K562 (cell line): ENCODE data around the gene NFIL3. TPM values are rescaled to one million over a fixed set of nuclear protein-coding genes. Genes with fewer than 3 reads are reported as not detected.

ENCODE experiments used
- ATAC-seq: fragments of 200-7000 bp; cut with Tn5 transposase; 3 replicates; pipeline ENCODE4 v1.9.1; 2020; ENCODE audit warnings: moderate library complexity
- BruUV-seq: library from RNA; stranded (reverse); fragments of 400-500 nt; replicated peaks from 2 replicates; lab custom pipeline; 2021; lab: Mats Ljungman, UMichigan
- CTCF ChIA-PET: fragments of 300-600 bp; formaldehyde crosslinking; extraction: SDS; loops from one replicate; lab custom pipeline; 2021; ENCODE audit warnings: low intra/inter-chr PET ratio; lab: Yijun Ruan, JAX
- POLR2A ChIA-PET: fragments of 300-600, 350-650 bp; sonication (Branson Sonifier 250); formaldehyde crosslinking; extraction: SDS; loops from one replicate; lab custom pipeline; 2021; ENCODE audit warnings: antibody characterized with exemption, inconsistent platforms; lab: Yijun Ruan, JAX
- DNase-seq, 4 experiments: peaks; one replicate each; pipeline versions ENCODE4 v3.0.0 to v3.0.0-alpha.2; 2011 to 2018; ENCODE audit warnings: low spot score in 3 of 4, mixed read lengths in 3 of 4; ENCODE audit errors: extremely low read depth in 1 of 4
- FAIRE-seq: peaks from 2 replicates; lab custom pipeline; 2011; peaks lifted over from hg19 to GRCh38; lab: Jason Lieb, UNC
- H2AFZ ChIP-seq: 2 replicates; pipeline ENCODE4 v1.6.0; 2011; ENCODE audit warnings: low read depth, low read length, control low read depth, inconsistent platforms
- H3K27ac ChIP-seq: fragments of 200-600 bp; 3 replicates; pipeline ENCODE4 v1.8.0; 2011; ENCODE audit warnings: low read depth, mild to moderate bottlenecking, control low read depth, inconsistent platforms, low read length, moderate library complexity, mixed read lengths; ENCODE audit errors: extremely low read depth
- H3K27me3 ChIP-seq, 2 experiments: fragments of 300-600 bp in 1 of 2; 2 replicates in 1 of 2; 3 replicates in 1 of 2; pipeline versions ENCODE4 v1.6.0 to v1.8.0; 2011; ENCODE audit warnings: inconsistent platforms in 2 of 2, low read length in 2 of 2, mild to moderate bottlenecking in 1 of 2, mixed read lengths in 1 of 2, moderate library complexity in 1 of 2; ENCODE audit not compliant: control insufficient read depth in 2 of 2, insufficient read depth in 2 of 2
- H3K36me3 ChIP-seq: fragments of 300-600 bp; 3 replicates; pipeline ENCODE4 v1.8.0; 2011; ENCODE audit warnings: mild to moderate bottlenecking, low read length, inconsistent platforms; ENCODE audit not compliant: control insufficient read depth, insufficient read depth
- H3K4me1 ChIP-seq, 2 experiments: fragments of 200-600 bp in 1 of 2; replicated peaks in 1 of 2; 2 replicates in 1 of 2; 3 replicates in 1 of 2; pipeline versions ENCODE4 v1.5.1 to v1.8.0; 2011; ENCODE audit warnings: inconsistent platforms in 2 of 2, low read length in 2 of 2, mild to moderate bottlenecking in 1 of 2, mixed read lengths in 1 of 2, moderate library complexity in 1 of 2; ENCODE audit not compliant: control insufficient read depth in 2 of 2, insufficient read depth in 2 of 2
- H3K4me2 ChIP-seq: 2 replicates; pipeline ENCODE4 v1.6.1; 2011; ENCODE audit warnings: low read length, control low read depth, inconsistent platforms, mixed read lengths; ENCODE audit not compliant: insufficient read depth
- H3K4me3 ChIP-seq: fragments of 200-600 bp; sonication (generic), shearing (Covaris generic); 2 replicates; pipeline ENCODE4 v1.5.1; 2016; ENCODE audit warnings: control low read depth, inconsistent platforms
- H3K79me2 ChIP-seq: fragments of 200-600 bp; 3 replicates; pipeline ENCODE4 v1.8.0; 2011; ENCODE audit warnings: low read length, inconsistent platforms; ENCODE audit not compliant: control insufficient read depth, insufficient read depth
- H3K9ac ChIP-seq, 2 experiments: 2 replicates each; pipeline versions ENCODE4 v1.6.0 to v1.6.1; 2011; ENCODE audit warnings: low read depth in 2 of 2, low read length in 2 of 2, control low read depth in 1 of 2, inconsistent platforms in 1 of 2, mild to moderate bottlenecking in 1 of 2, mixed read lengths in 1 of 2; ENCODE audit not compliant: insufficient read depth in 1 of 2
- H3K9me1 ChIP-seq: one replicate; pipeline ENCODE4 v1.6.0; 2011; ENCODE audit warnings: inconsistent platforms, mild to moderate bottlenecking, low read length, moderate library complexity; ENCODE audit not compliant: control insufficient read depth, insufficient read depth
- H3K9me3 ChIP-seq: replicated peaks from 2 replicates; pipeline ENCODE4 v1.5.1; 2011; ENCODE audit warnings: low read depth, low read length, inconsistent platforms; ENCODE audit not compliant: control insufficient read depth, insufficient read depth
- H4K20me1 ChIP-seq: replicated peaks from 2 replicates; pipeline ENCODE4 v1.6.1; 2011; ENCODE audit warnings: low read length, inconsistent platforms, mixed read lengths; ENCODE audit not compliant: control insufficient read depth, insufficient read depth
- CXXC5 ChIP-seq: fragments of 250-450 bp; sonication (Bioruptor Pico); IDR thresholded peaks from 2 replicates; pipeline ENCODE4 v1.8.0; 2022; ENCODE audit warnings: inconsistent platforms, mild to moderate bottlenecking, moderate library complexity
- GATA2 ChIP-seq: sonication (generic); formaldehyde crosslinking; IDR thresholded peaks from 2 replicates; pipeline ENCODE4 v1.4.0; 2020; ENCODE audit warnings: mild to moderate bottlenecking, missing genetic modification reagents
- GTF3C2 ChIP-seq: IDR thresholded peaks from 3 replicates; pipeline ENCODE4 v1.6.1; 2011; ENCODE audit warnings: borderline replicate concordance, mild to moderate bottlenecking, moderate library complexity; ENCODE audit not compliant: insufficient read length; ENCODE audit errors: extremely low read depth
- MBD1 ChIP-seq: fragments of 250-450 bp; sonication (Bioruptor Pico); IDR thresholded peaks from 2 replicates; pipeline ENCODE4 v1.8.0; 2022; ENCODE audit warnings: inconsistent platforms
- MCM3 ChIP-seq: fragments of 450-650 bp; IDR thresholded peaks from 2 replicates; pipeline ENCODE4 v1.6.1; 2016
- PTRF ChIP-seq: fragments of 450-650 bp; IDR thresholded peaks from 2 replicates; pipeline ENCODE4 v1.6.1; 2016; ENCODE audit warnings: mild to moderate bottlenecking, missing genetic modification characterization, missing compliant biosample characterization
- TGIF2 ChIP-seq: sonication (generic); formaldehyde crosslinking; IDR thresholded peaks from 2 replicates; pipeline ENCODE4 v1.8.1; 2022; ENCODE audit warnings: mild to moderate bottlenecking, missing genetic modification reagents, moderate library complexity
- ZC3H11A ChIP-seq: IDR thresholded peaks from 2 replicates; pipeline ENCODE4 v1.6.1; 2012; ENCODE audit warnings: low read depth, low read length, improper control_type of control experiment
- ZNF316 ChIP-seq: fragments of 450-650 bp; IDR thresholded peaks from 2 replicates; pipeline ENCODE4 v1.6.1; 2016
- ZNF445 ChIP-seq: fragments of 250-450 bp; sonication (Bioruptor Pico); IDR thresholded peaks from 2 replicates; pipeline ENCODE4 v1.4.0; 2020; ENCODE audit warnings: low read depth, mild to moderate bottlenecking, moderate library complexity
- WGBS: fragments of 100-300 bp; shearing (Covaris generic); methylation state at CpG from one replicate; pipeline ENCODE4 v1.1.6; 2016; ENCODE audit warnings: low coverage, mixed read lengths; ENCODE audit not compliant: insufficient coverage; ENCODE audit errors: missing lambda C conversion rate; 5-methylcytosine and 5-hydroxymethylcytosine counted together
- in situ Hi-C: fragments of 300-500 bp; cut with MboI; formaldehyde crosslinking; loops from 4 replicates; pipeline ENCODE4 v1.15.0; 2018; ENCODE audit warnings: inconsistent platforms, mixed read lengths
- intact Hi-C: fragments of 100-400 bp; cut with micrococcal nuclease; formaldehyde crosslinking; loops from 2 replicates; pipeline ENCODE4 v1.14.2; 2022
- polyA plus RNA-seq, 8 experiments: library from polyadenylated mRNA; depleted of rRNA in 4 of 8; stranded (reverse) in 5 of 8; unstranded in 3 of 8; fragments of >200 nt; fragmentation: Nextera tagmentation in 2 of 8; fragmentation: Illumina TruSeq in 1 of 8; extraction: Ambion mirVana in 2 of 8; extraction: Trizol in 1 of 8; gene quantifications; 2 replicates each; pipeline versions ENCODE4 v1.2.1 to v1.2.3, GENCODE V29; 2011 to 2014; ENCODE audit warnings: inconsistent platforms in 1 of 8, missing spikeins in 1 of 8
- total RNA-seq, 7 experiments: library from RNA; depleted of rRNA in 6 of 7; stranded (reverse); fragments of >200 nt in 6 of 7; fragmentation: Illumina TruSeq in 2 of 7; extraction: Trizol in 2 of 7; gene quantifications; 2 replicates each; pipeline versions ENCODE4 v1.2.1 to v1.2.3, GENCODE V29; 2011 to 2021; ENCODE audit warnings: low replicate concordance in 1 of 7

Gene NFIL3
- total and polyA plus RNA-seq, 9 of the 15 experiments (the other 6 are each of a cell fraction or from before 2014, with no cell fraction given), result 3.2 to 16.1 (median 9.3) TPM

- intact Hi-C loops, result loop anchor here (2.0 kb wide), 1 partner anchor 15 kb away; no protein-coding TSS in a partner anchor
- Histone ChIP-seq H3K27me3 (no peaks in the 10 kb centered on the region), H3K36me3 (peaks cover 3% of the 10 kb centered on the region; the same call in 1 of the 3 replicates), H4K20me1 (no peaks in the 10 kb centered on the region), H3K4me2 (peak overlapping the region; percentile 48; the same call in 1 of the 2 replicates), H3K9me1 (no peaks in the 10 kb centered on the region), H3K27ac (peak overlapping the region; percentile 73), H3K79me2 (no peaks in the 10 kb centered on the region), H3K9me3 (no peaks in the 10 kb centered on the region), H3K4me3 (no peak overlapping the region), H3K9ac (peak overlapping the region in 1 of 2 experiments; percentile 32; a peak in 1 of 4 replicates), H2AFZ (peak overlapping the region; percentile 74), H3K4me1 (peaks cover 7 to 11% of the 10 kb centered on the region in 2 experiments; a peak in 4 of 5 replicates)
- in situ Hi-C loops, result no loop called here
- peak; percentile 92 for ATAC-seq
- ChIA-PET POLR2A (interaction anchor here (1.0 to 1.6 kb wide), 4 partner anchors 11 to 21 kb away, joined by 3 to 4 read pairs (median 3); no protein-coding TSS in a partner anchor), CTCF (no interaction called here)
- DNase-seq, result peak; percentile 29 to 81 (median 54)
- 4% methylated on average over 14 of the region's 14 CpGs for WGBS
- no TSS peak for BruUV-seq
- FAIRE-seq, result peak; percentile 95
- TF ChIP-seq ZC3H11A (no peak), GATA2 (CRISPR knock-in tag) (no peak), MBD1 (CRISPR knock-in tag) (no peak), PTRF (tag) (no peak), ZNF445 (no peak), GTF3C2 (no peak), TGIF2 (CRISPR knock-in tag) (no peak), MCM3 (no peak), ZNF316 (peak; percentile 73), CXXC5 (peak; percentile 23; the same call in 1 of the 2 replicates)
Measured at GRCh38 chr9:91403665-91404543, 19.7 kb downstream of the NFIL3 start.
